Endodermal cell (in vitro differentiated cells): ENCODE results near the gene MLST8. TPM values are rescaled to one million over a fixed set of nuclear protein-coding genes. Genes with fewer than 3 reads are reported as not detected.

Source experiments
- DNase-seq: peaks from one replicate; pipeline ENCODE4 v3.0.0-alpha.2; 2017
- H3K27ac ChIP-seq: 2 replicates; pipeline ENCODE4 v1.5.1; 2013; ENCODE audit warnings: mild to moderate bottlenecking, low read depth, low read length, moderate library complexity
- H3K27me3 ChIP-seq: 2 replicates; pipeline ENCODE4 v1.6.1; 2013; ENCODE audit warnings: mild to moderate bottlenecking, low read length, moderate library complexity; ENCODE audit not compliant: insufficient read depth, control insufficient read depth, poor library complexity, severe bottlenecking
- H3K36me3 ChIP-seq: 2 replicates; pipeline ENCODE4 v1.7.0; 2013; ENCODE audit warnings: mild to moderate bottlenecking, low read length, moderate library complexity; ENCODE audit not compliant: control insufficient read depth, insufficient read depth
- H3K4me1 ChIP-seq: one replicate; pipeline ENCODE4 v1.7.0; 2013; ENCODE audit warnings: low read length; ENCODE audit not compliant: control insufficient read depth, insufficient read depth
- H3K4me3 ChIP-seq: 2 replicates; pipeline ENCODE4 v1.5.1; 2013; ENCODE audit warnings: mild to moderate bottlenecking, low read length, moderate library complexity
- H3K9ac ChIP-seq: 2 replicates; pipeline ENCODE4 v1.6.1; 2013; ENCODE audit warnings: mild to moderate bottlenecking, low read length, moderate library complexity; ENCODE audit not compliant: poor library complexity, severe bottlenecking; ENCODE audit errors: extremely low read depth
- H3K9me3 ChIP-seq: 2 replicates; pipeline ENCODE4 v1.6.1; 2013; ENCODE audit warnings: mild to moderate bottlenecking, low read length, moderate library complexity; ENCODE audit not compliant: control insufficient read depth
- H3K27ac Mint-ChIP-seq: 2 replicates; pipeline ENCODE4 v1.8.0; 2020; ENCODE audit warnings: mixed read lengths
- H3K27me3 Mint-ChIP-seq: 2 replicates; pipeline ENCODE4 v1.8.0; 2021; ENCODE audit warnings: mild to moderate bottlenecking, mixed read lengths; ENCODE audit not compliant: insufficient read depth
- H3K36me3 Mint-ChIP-seq: 2 replicates; pipeline ENCODE4 v1.8.0; 2020; ENCODE audit warnings: low read depth, mixed read lengths
- H3K4me1 Mint-ChIP-seq: 2 replicates; pipeline ENCODE4 v1.8.0; 2020; ENCODE audit warnings: mixed read lengths
- H3K4me3 Mint-ChIP-seq: 2 replicates; pipeline ENCODE4 v1.8.0; 2020; ENCODE audit warnings: mild to moderate bottlenecking, moderate library complexity, mixed read lengths
- H3K9me3 Mint-ChIP-seq: 2 replicates; pipeline ENCODE4 v1.8.0; 2020; ENCODE audit warnings: mild to moderate bottlenecking, mixed read lengths
- CTCF ChIP-seq: fragments of 200-600 bp; sonication (generic); conservative IDR thresholded peaks from 2 replicates; pipeline ENCODE4 v1.5.0; 2021; ENCODE audit warnings: antibody characterized with exemption, mild to moderate bottlenecking
- WGBS, 2 experiments: methylation state at CpG; one replicate each; pipeline versions ENCODE4 v1.1.5 to v1.1.7; 2013; ENCODE audit warnings: missing lambda C conversion rate in 2 of 2, mixed read lengths in 1 of 2; ENCODE audit not compliant: insufficient coverage in 1 of 2, insufficient read length in 1 of 2; 5-methylcytosine and 5-hydroxymethylcytosine counted together
- total RNA-seq, 2 donors: library from RNA; stranded (reverse); fragmentation: NEBNext Ultra II Directional in 1 of 2; extraction: Animal tissue kit (Norgen Biotek cat#: 25700) in 1 of 2; gene quantifications; 2 replicates in 1 of 2; 3 replicates in 1 of 2; pipeline ENCODE4 v1.2.1, GENCODE V29; 2021

Gene MLST8
- total RNA-seq, 2 donors from 2014 or later, result 60.3 to 70.8 TPM

GRCh38 chr16:2173366-2173765 is 31.9 kb upstream of the MLST8 start:
- H3K27me3 ChIP-seq, result no peaks in the 10 kb centered on the region
- H3K36me3 ChIP-seq, result peaks cover 19% of the 10 kb centered on the region
- H3K4me3 Mint-ChIP-seq, result no peak overlapping the region
- H3K4me1 Mint-ChIP-seq, result no peaks in the 10 kb centered on the region
- H3K9ac ChIP-seq, result no peak overlapping the region
- TF ChIP-seq CTCF, result no peak
- no peak for DNase-seq
- H3K9me3 ChIP-seq, result no peaks in the 10 kb centered on the region
- no peak overlapping the region for H3K27ac Mint-ChIP-seq
- no peak overlapping the region for H3K27ac ChIP-seq
- 96 to 100% methylated on average over 3 to 14 of the region's 14 CpGs for WGBS, 2 experiments
- H3K4me1 ChIP-seq, result no peaks in the 10 kb centered on the region
- peaks cover 30% of the 10 kb centered on the region for H3K36me3 Mint-ChIP-seq
- H3K27me3 Mint-ChIP-seq, result no peaks in the 10 kb centered on the region
- H3K9me3 Mint-ChIP-seq, result no peaks in the 10 kb centered on the region
- no peak overlapping the region for H3K4me3 ChIP-seq

GRCh38 chr16:2173916-2174315 is 31.3 kb upstream of the MLST8 start:
- no peak for DNase-seq
- Mint-ChIP-seq H3K4me3 (no peak overlapping the region), H3K4me1 (no peaks in the 10 kb centered on the region), H3K27me3 (no peaks in the 10 kb centered on the region), H3K36me3 (peaks cover 28% of the 10 kb centered on the region), H3K27ac (no peak overlapping the region), H3K9me3 (no peaks in the 10 kb centered on the region)
- WGBS, 2 experiments, result 90 to 95% methylated on average over 4 of the region's 4 CpGs
- no peak overlapping the region for H3K27ac ChIP-seq
- no peak overlapping the region for H3K4me3 ChIP-seq
- H3K9me3 ChIP-seq, result no peaks in the 10 kb centered on the region
- H3K4me1 ChIP-seq, result no peaks in the 10 kb centered on the region
- H3K9ac ChIP-seq, result no peak overlapping the region
- H3K36me3 ChIP-seq, result peaks cover 14% of the 10 kb centered on the region
- no peaks in the 10 kb centered on the region for H3K27me3 ChIP-seq
- no peak for TF ChIP-seq CTCF

- no peaks in the 10 kb centered on the region for H3K9me3 Mint-ChIP-seq
- peaks cover 9% of the 10 kb centered on the region for H3K36me3 ChIP-seq
- no peaks in the 10 kb centered on the region for H3K4me1 ChIP-seq
- no peaks in the 10 kb centered on the region for H3K4me1 Mint-ChIP-seq
- H3K27me3 Mint-ChIP-seq, result no peaks in the 10 kb centered on the region
- H3K9ac ChIP-seq, result no peak overlapping the region
- H3K27ac ChIP-seq, result no peak overlapping the region
- H3K4me3 Mint-ChIP-seq, result no peak overlapping the region
- H3K9me3 ChIP-seq, result no peaks in the 10 kb centered on the region
- 95 to 96% methylated on average over 20 to 21 of the region's 21 CpGs for WGBS, 2 experiments
- peaks cover 28% of the 10 kb centered on the region for H3K36me3 Mint-ChIP-seq
- H3K27me3 ChIP-seq, result no peaks in the 10 kb centered on the region
- no peak overlapping the region for H3K4me3 ChIP-seq
- H3K27ac Mint-ChIP-seq, result no peak overlapping the region
- no peak for DNase-seq
- TF ChIP-seq CTCF, result no peak
Measured at GRCh38 chr16:2174396-2175131, 30.7 kb upstream of the MLST8 start.
